ENCODE data around the gene CALML6.
A peak's percentile ranks its signal among the peaks of the same experiment; 100 is the strongest.

The CALML6 gene

DNA sequence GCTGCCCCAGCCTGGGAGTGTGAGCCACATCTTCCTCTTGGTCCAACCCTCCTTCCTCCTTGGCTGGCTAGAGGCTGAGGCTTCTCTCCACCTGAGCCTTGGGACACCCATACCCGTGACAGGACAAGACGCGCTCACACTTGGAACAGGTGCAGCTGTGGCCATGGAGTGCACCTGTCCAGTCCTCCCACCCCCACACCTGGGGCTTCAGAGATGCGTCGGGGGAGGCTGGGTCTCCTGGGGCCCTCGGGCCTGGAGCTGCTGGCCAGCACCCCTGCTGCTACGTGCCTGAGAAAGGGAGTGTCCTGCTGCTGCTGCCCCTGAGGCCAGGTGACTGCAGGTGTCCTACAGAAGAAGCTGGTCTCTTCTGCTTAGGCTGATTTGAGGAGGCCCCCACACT is 41.0 kb downstream of the CALML6 start:
- DNase-seq (ENCODE audit: low read depth), result no peak
- H3K4me3 ChIP-seq (ENCODE audit: control insufficient read depth, low read depth, low read length), result no peak overlapping the region
- TF ChIP-seq CTCF (conservative IDR thresholded peaks at IDR 0.05; ENCODE audit: control insufficient read depth, insufficient read depth, low read depth, low read length), result no peak

DNA sequence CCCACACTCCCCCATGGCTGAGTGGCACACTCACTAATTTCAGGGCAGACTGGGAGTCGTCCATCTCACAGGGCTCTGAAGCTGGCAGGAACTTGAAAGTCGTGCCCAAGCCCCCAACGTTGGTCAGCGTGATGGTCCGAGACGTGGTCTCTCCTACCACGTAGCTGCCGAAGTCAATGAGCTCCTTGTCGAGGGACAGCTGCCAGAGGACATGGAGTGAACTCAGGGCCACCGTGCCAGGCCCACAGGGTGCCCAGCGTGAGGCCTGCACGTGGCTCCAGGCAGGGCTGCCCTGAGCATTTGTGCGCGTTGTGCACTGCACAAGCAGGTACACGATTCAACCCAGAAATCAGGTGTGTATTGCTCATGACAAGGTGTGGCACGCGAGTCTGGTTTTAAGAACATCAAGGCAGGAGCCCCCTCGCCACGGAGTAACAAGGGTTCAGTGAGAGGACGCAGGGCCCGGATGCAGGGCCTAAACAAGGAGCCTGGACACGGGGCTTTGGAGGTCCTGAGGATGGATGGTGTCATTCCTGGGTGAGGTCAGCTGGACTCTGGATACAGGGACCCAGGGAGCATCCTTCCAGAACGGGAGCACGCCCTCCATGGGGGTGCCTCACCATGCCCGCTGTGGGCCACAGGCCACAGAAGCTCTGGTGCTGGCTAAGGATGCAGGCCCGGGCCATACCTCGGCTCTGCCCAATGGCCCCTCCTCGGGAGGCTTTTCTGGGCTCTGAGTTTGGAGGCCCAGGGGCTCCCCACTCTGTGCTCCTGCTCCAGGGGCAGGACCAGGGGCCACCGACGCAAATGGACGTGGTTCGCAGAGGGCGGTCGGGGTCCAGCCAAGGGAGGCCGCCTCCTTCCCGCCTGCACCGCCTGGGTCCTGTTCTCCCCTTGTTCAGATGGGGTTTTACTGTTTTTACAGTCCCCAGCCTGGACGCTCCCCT is 41.8 kb downstream of the CALML6 start:
- no peak overlapping the region for H3K4me3 ChIP-seq (ENCODE audit: control insufficient read depth, low read depth, low read length)

GRCh38 chr1:1957533-1957961 is 42.5 kb downstream of the CALML6 start:
- no peak for DNase-seq (ENCODE audit: low read depth)
- no peak overlapping the region for H3K4me3 ChIP-seq (ENCODE audit: control insufficient read depth, low read depth, low read length)
- no peak for TF ChIP-seq CTCF (conservative IDR thresholded peaks at IDR 0.05; ENCODE audit: control insufficient read depth, insufficient read depth, low read depth, low read length)

More for the DNA sequence above, 41.8 kb downstream of the CALML6 start:
- no peak for TF ChIP-seq CTCF (conservative IDR thresholded peaks at IDR 0.05; ENCODE audit: control insufficient read depth, insufficient read depth, low read depth, low read length)
- DNase-seq (ENCODE audit: low read depth), result no peak

GRCh38 chr1:1958071-1958541 is 43.0 kb downstream of the CALML6 start:
- no peak for TF ChIP-seq CTCF (conservative IDR thresholded peaks at IDR 0.05; ENCODE audit: control insufficient read depth, insufficient read depth, low read depth, low read length)
- DNase-seq (ENCODE audit: low read depth), result no peak
- H3K4me3 ChIP-seq (ENCODE audit: control insufficient read depth, low read depth, low read length), result no peak overlapping the region

DNA sequence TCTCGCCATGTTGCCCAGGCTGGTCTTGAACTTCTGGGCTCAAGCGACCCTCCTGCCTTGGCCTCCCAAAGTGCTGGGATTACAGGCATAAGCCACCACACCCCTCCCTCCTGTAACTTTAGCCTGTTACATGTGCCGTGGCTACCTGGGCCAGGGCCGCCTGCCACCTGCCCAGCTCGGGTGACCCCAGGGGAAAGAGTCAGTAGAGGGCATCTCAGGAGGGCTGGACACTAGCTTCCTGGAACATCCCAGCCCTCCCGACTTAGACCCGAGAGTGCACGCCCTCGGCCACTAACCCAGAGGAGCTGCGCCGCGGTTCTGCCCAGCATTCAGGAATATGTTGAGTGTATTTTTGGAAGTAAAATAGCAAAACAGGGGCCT is 44.4 kb downstream of the CALML6 start:
- no peak for TF ChIP-seq CTCF (conservative IDR thresholded peaks at IDR 0.05; ENCODE audit: control insufficient read depth, insufficient read depth, low read depth, low read length)
- DNase-seq (ENCODE audit: low read depth), result no peak
- H3K4me3 ChIP-seq (ENCODE audit: control insufficient read depth, low read depth, low read length), result no peak overlapping the region

- TF ChIP-seq CTCF (conservative IDR thresholded peaks at IDR 0.05; ENCODE audit: control insufficient read depth, insufficient read depth, low read depth, low read length), result peak; percentile 69
- no peak overlapping the region for H3K4me3 ChIP-seq (ENCODE audit: control insufficient read depth, low read depth, low read length)
- peak; percentile 69 for DNase-seq (ENCODE audit: low read depth)
Observed at GRCh38 chr1:1959840-1960479, 44.9 kb downstream of the CALML6 start.
